PFSK-1 (cell line): ENCODE results near the gene WBP1.

ENCODE experiments used
- FOXP2 ChIP-seq: optimal IDR thresholded peaks from 2 replicates; pipeline ENCODE3; 2011; ENCODE audit warnings: borderline replicate concordance, control low read depth, inconsistent platforms; ENCODE audit not compliant: insufficient read depth; ENCODE audit errors: extremely low read length, extremely low read depth
- POLR2AphosphoS5 ChIP-seq: IDR thresholded peaks from 2 replicates; pipeline ENCODE4 v1.6.1; 2012; ENCODE audit warnings: low read depth, mild to moderate bottlenecking, control low read depth, low read length, moderate library complexity
- REST ChIP-seq, 2 experiments: IDR thresholded peaks; 2 replicates each; pipeline versions ENCODE4 v1.6.1 to v1.8.0; 2011 to 2012; ENCODE audit warnings: low read depth in 2 of 2, low read length in 2 of 2, control low read depth in 1 of 2, inconsistent platforms in 1 of 2, mild to moderate bottlenecking in 1 of 2, moderate library complexity in 1 of 2; ENCODE audit not compliant: insufficient read depth in 1 of 2
- SIN3A ChIP-seq: IDR thresholded peaks from 2 replicates; pipeline ENCODE4 v1.6.1; 2012; ENCODE audit warnings: mild to moderate bottlenecking, low read length, moderate library complexity, borderline replicate concordance; ENCODE audit not compliant: insufficient read depth
- TAF1 ChIP-seq: IDR thresholded peaks from 2 replicates; pipeline ENCODE4 v1.6.1; 2012; ENCODE audit warnings: low read length, control low read depth, borderline replicate concordance; ENCODE audit not compliant: insufficient read depth

WBP1 gene

GRCh38 chr2:74416778-74417177 is 41.5 kb upstream of the WBP1 start:
- TF ChIP-seq REST (IDR thresholded peaks at IDR 0.05; ENCODE audit: insufficient read depth in 1 of 2, low read depth in 2 of 2, low read length in 2 of 2) = no peak
- no peak for TF ChIP-seq POLR2AphosphoS5
- TF ChIP-seq TAF1 = no peak
- TF ChIP-seq SIN3A = no peak
- no peak for TF ChIP-seq FOXP2

- TF ChIP-seq TAF1 (no peak), FOXP2 (no peak), POLR2AphosphoS5 (no peak), REST (IDR thresholded peaks at IDR 0.05; ENCODE audit: insufficient read depth in 1 of 2, low read depth in 2 of 2, low read length in 2 of 2) (no peak), SIN3A (no peak)
Measured at GRCh38 chr2:74417197-74417596, 41.0 kb upstream of the WBP1 start.

- no peak for TF ChIP-seq POLR2AphosphoS5
- TF ChIP-seq REST (IDR thresholded peaks at IDR 0.05; ENCODE audit: insufficient read depth in 1 of 2, low read depth in 2 of 2, low read length in 2 of 2) = no peak
- no peak for TF ChIP-seq TAF1
- TF ChIP-seq SIN3A = no peak
- no peak for TF ChIP-seq FOXP2
Measured at GRCh38 chr2:74417763-74418162, 40.5 kb upstream of the WBP1 start.

GRCh38 chr2:74418312-74418711 is 39.9 kb upstream of the WBP1 start:
- TF ChIP-seq TAF1 (no peak), SIN3A (no peak), REST (IDR thresholded peaks at IDR 0.05; ENCODE audit: insufficient read depth in 1 of 2, low read depth in 2 of 2, low read length in 2 of 2) (no peak), FOXP2 (no peak), POLR2AphosphoS5 (no peak)

GRCh38 chr2:74419345-74419744 is 38.9 kb upstream of the WBP1 start:
- no peak for TF ChIP-seq TAF1
- TF ChIP-seq REST (IDR thresholded peaks at IDR 0.05; ENCODE audit: insufficient read depth in 1 of 2, low read depth in 2 of 2, low read length in 2 of 2) = no peak
- TF ChIP-seq POLR2AphosphoS5 = no peak
